H1 (cell line): Measurements from ENCODE around the gene TOMM6. TPM values are rescaled to one million over a fixed set of nuclear protein-coding genes. Genes with fewer than 3 reads are reported as not detected.

Source experiments
- CTCF ChIA-PET: fragments of 300-600 bp; sonication (Branson Sonifier 250); formaldehyde crosslinking; loops from one replicate; lab custom pipeline; 2021; ENCODE audit not compliant: partially characterized antibody; lab: Charles Lee
- POLR2A ChIA-PET: fragments of 300-600 bp; sonication (Branson Sonifier 250); formaldehyde crosslinking; loops from one replicate; lab custom pipeline; 2021; ENCODE audit warnings: inconsistent platforms; ENCODE audit not compliant: partially characterized antibody; lab: Charles Lee
- DNase-seq, 2 experiments: peaks; one replicate each; pipeline versions ENCODE4 v3.0.0 to v3.0.0-alpha.2; 2010 to 2022; ENCODE audit warnings: low spot score in 2 of 2, low read depth in 1 of 2, mixed read lengths in 1 of 2
- FAIRE-seq: peaks from 2 replicates; lab custom pipeline; 2011; peaks lifted over from hg19 to GRCh38; lab: Jason Lieb, UNC
- H2AFZ ChIP-seq: 2 replicates; pipeline ENCODE4 v1.8.1; 2012; ENCODE audit warnings: low read length, inconsistent platforms
- H2AK5ac ChIP-seq: 2 replicates; pipeline ENCODE4 v1.6.1; 2013; ENCODE audit warnings: low read depth, low read length
- H2BK120ac ChIP-seq: replicated peaks from 2 replicates; pipeline ENCODE3; 2013; ENCODE audit warnings: low read depth, low read length, inconsistent platforms
- H2BK12ac ChIP-seq: 2 replicates; pipeline ENCODE4 v1.6.1; 2013; ENCODE audit warnings: low read depth, low read length
- H2BK15ac ChIP-seq: 2 replicates; pipeline ENCODE4 v1.6.1; 2013; ENCODE audit warnings: low read length
- H2BK20ac ChIP-seq: 2 replicates; pipeline ENCODE4 v1.6.1; 2013; ENCODE audit warnings: low read length
- H2BK5ac ChIP-seq: 2 replicates; pipeline ENCODE4 v1.6.1; 2013; ENCODE audit warnings: low read depth, low read length
- H3K14ac ChIP-seq: 2 replicates; pipeline ENCODE4 v1.6.1; 2013; ENCODE audit warnings: inconsistent platforms; ENCODE audit not compliant: insufficient read length
- H3K18ac ChIP-seq: 2 replicates; pipeline ENCODE4 v1.6.1; 2013; ENCODE audit warnings: low read length; ENCODE audit errors: extremely low read depth
- H3K23ac ChIP-seq: 2 replicates; pipeline ENCODE4 v1.6.1; 2013; ENCODE audit warnings: inconsistent platforms; ENCODE audit not compliant: insufficient read length
- H3K23me2 ChIP-seq: 2 replicates; pipeline ENCODE4 v1.6.1; 2013; ENCODE audit warnings: low read depth, low read length
- H3K27ac ChIP-seq: 2 replicates; pipeline ENCODE4 v1.6.1; 2011; ENCODE audit warnings: low read depth, low read length, inconsistent platforms
- H3K27me3 ChIP-seq, 4 experiments: replicated peaks in 1 of 4; 1 replicate in 1 of 4; 2 replicates in 3 of 4; pipeline versions ENCODE4 v1.6.1 to v1.8.1; 2011 to 2013; ENCODE audit warnings: low read length in 3 of 4, mild to moderate bottlenecking in 3 of 4, inconsistent platforms in 2 of 4, mixed read lengths in 2 of 4, moderate library complexity in 1 of 4; ENCODE audit not compliant: control insufficient read depth in 3 of 4, insufficient read depth in 3 of 4; ENCODE audit errors: extremely low read depth in 1 of 4
- H3K36me3 ChIP-seq, 4 experiments: 2 replicates each; pipeline versions ENCODE4 v1.6.1 to v1.8.1; 2011 to 2013; ENCODE audit warnings: mild to moderate bottlenecking in 4 of 4, low read length in 3 of 4, moderate library complexity in 2 of 4, control low read depth in 1 of 4, inconsistent platforms in 1 of 4; ENCODE audit not compliant: insufficient read depth in 4 of 4, control insufficient read depth in 2 of 4
- H3K4ac ChIP-seq: replicated peaks from 2 replicates; pipeline ENCODE3; 2013; ENCODE audit warnings: low read length, low read depth, mixed read lengths, inconsistent platforms; ENCODE audit not compliant: insufficient read length
- H3K4me1 ChIP-seq, 4 experiments: replicated peaks in 1 of 4; 1 replicate in 1 of 4; 2 replicates in 3 of 4; pipeline versions ENCODE4 v1.6.1 to v1.8.1; 2011 to 2013; ENCODE audit warnings: low read length in 3 of 4, inconsistent platforms in 2 of 4, mixed read lengths in 1 of 4; ENCODE audit not compliant: insufficient read depth in 4 of 4, control insufficient read depth in 3 of 4
- H3K4me2 ChIP-seq, 2 experiments: 2 replicates each; pipeline versions ENCODE4 v1.6.1 to v1.8.1; 2011 to 2013; ENCODE audit warnings: low read depth in 2 of 2, low read length in 2 of 2, control low read depth in 1 of 2, inconsistent platforms in 1 of 2, mild to moderate bottlenecking in 1 of 2; ENCODE audit not compliant: insufficient read depth in 1 of 2
- H3K4me3 ChIP-seq, 4 experiments: fragments of 200-600, 300-600 bp in 1 of 4; sonication (generic), shearing (Covaris generic), sonication (Bioruptor Twin) in 1 of 4; 2 replicates each; pipeline versions ENCODE4 v1.5.1 to v1.8.1; 2011 to 2016; ENCODE audit warnings: low read length in 4 of 4, low read depth in 3 of 4, control low read depth in 2 of 4, inconsistent platforms in 2 of 4, mild to moderate bottlenecking in 2 of 4, mixed read lengths in 1 of 4, moderate library complexity in 1 of 4; ENCODE audit not compliant: insufficient read depth in 2 of 4; ENCODE audit errors: extremely low read depth in 1 of 4
- H3K56ac ChIP-seq: replicated peaks from 2 replicates; pipeline ENCODE3; 2013; ENCODE audit warnings: low read depth, mild to moderate bottlenecking, mixed read lengths, low read length, inconsistent platforms; ENCODE audit not compliant: insufficient read length
- H3K79me1 ChIP-seq: 2 replicates; pipeline ENCODE4 v1.6.1; 2013; ENCODE audit warnings: low read depth, low read length, control low read depth
- H3K79me2 ChIP-seq, 2 experiments: 2 replicates each; pipeline versions ENCODE4 v1.6.1 to v1.8.1; 2012 to 2013; ENCODE audit warnings: low read length in 2 of 2, mild to moderate bottlenecking in 2 of 2, inconsistent platforms in 1 of 2; ENCODE audit not compliant: insufficient read depth in 2 of 2, control insufficient read depth in 1 of 2
- H3K9ac ChIP-seq, 4 experiments: replicated peaks in 1 of 4; 1 replicate in 1 of 4; 2 replicates in 3 of 4; pipeline versions ENCODE4 v1.6.1 to v1.8.1; 2011 to 2013; ENCODE audit warnings: low read depth in 3 of 4, low read length in 3 of 4, control low read depth in 2 of 4, mild to moderate bottlenecking in 2 of 4, moderate library complexity in 2 of 4, inconsistent platforms in 1 of 4; ENCODE audit errors: extremely low read depth in 1 of 4
- H3K9me3 ChIP-seq, 2 experiments: 2 replicates each; pipeline versions ENCODE4 v1.6.1 to v1.8.1; 2012 to 2013; ENCODE audit warnings: mild to moderate bottlenecking in 2 of 2, moderate library complexity in 2 of 2, control low read depth in 1 of 2, inconsistent platforms in 1 of 2, low read depth in 1 of 2, low read length in 1 of 2, mixed read lengths in 1 of 2; ENCODE audit not compliant: insufficient read depth in 2 of 2
- H4K20me1 ChIP-seq, 2 experiments: replicated peaks in 1 of 2; 2 replicates each; pipeline versions ENCODE3 to v1.8.1; 2011 to 2013; ENCODE audit warnings: inconsistent platforms in 2 of 2, low read length in 2 of 2, mild to moderate bottlenecking in 1 of 2; ENCODE audit not compliant: insufficient read depth in 2 of 2, control insufficient read depth in 1 of 2
- H4K5ac ChIP-seq: 2 replicates; pipeline ENCODE4 v1.6.1; 2013; ENCODE audit warnings: low read length, low read depth, mixed read lengths, inconsistent platforms; ENCODE audit not compliant: insufficient read length
- H4K8ac ChIP-seq: 2 replicates; pipeline ENCODE4 v1.8.0; 2013; ENCODE audit warnings: mild to moderate bottlenecking, moderate library complexity, low read length, inconsistent platforms; ENCODE audit not compliant: insufficient read depth; ENCODE audit errors: extremely low read depth
- H4K91ac ChIP-seq: replicated peaks from 2 replicates; pipeline ENCODE3; 2013; ENCODE audit warnings: low read length, mixed read lengths, inconsistent platforms; ENCODE audit not compliant: insufficient read length
- ASH2L ChIP-seq: fragments of 200-600, 300-600 bp; sonication (generic); IDR thresholded peaks from one replicate; pipeline ENCODE4 v1.7.1; 2017; ENCODE audit warnings: low read length
- BACH1 ChIP-seq: IDR thresholded peaks from 2 replicates; pipeline ENCODE4 v1.6.1; 2012; ENCODE audit warnings: low read length, improper control_type of control experiment
- CHD2 ChIP-seq: IDR thresholded peaks from 2 replicates; pipeline ENCODE4 v1.6.1; 2012; ENCODE audit warnings: low read length, improper control_type of control experiment
- EGR1 ChIP-seq: IDR thresholded peaks from 2 replicates; pipeline ENCODE4 v1.6.1; 2011; ENCODE audit warnings: low read depth, low read length, borderline replicate concordance
- KDM4A ChIP-seq: IDR thresholded peaks from one replicate; pipeline ENCODE4 v1.7.1; 2012; ENCODE audit warnings: low read depth, mild to moderate bottlenecking, moderate library complexity, low read length, inconsistent platforms; ENCODE audit not compliant: severe bottlenecking
- SIN3A ChIP-seq, 2 experiments: IDR thresholded peaks in 1 of 2; conservative IDR thresholded peaks in 1 of 2; 2 replicates each; pipeline ENCODE4 v1.6.1; 2011 to 2012; ENCODE audit warnings: low read length in 2 of 2, improper control_type of control experiment in 1 of 2, low read depth in 1 of 2, mild to moderate bottlenecking in 1 of 2
- SUZ12 ChIP-seq: fragments of 200-600 bp; sonication (generic); IDR thresholded peaks from 2 replicates; pipeline ENCODE4 v1.6.1; 2012; ENCODE audit warnings: mild to moderate bottlenecking, inconsistent platforms, low read length, moderate library complexity, mixed read lengths
- TAF1 ChIP-seq: IDR thresholded peaks from 2 replicates; pipeline ENCODE4 v1.6.1; 2011; ENCODE audit warnings: mild to moderate bottlenecking, low read depth, low read length
- TAF7 ChIP-seq: optimal IDR thresholded peaks from 2 replicates; pipeline ENCODE3; 2011; ENCODE audit warnings: low read depth, mild to moderate bottlenecking, inconsistent platforms, low read length, moderate library complexity, borderline replicate concordance
- WGBS, 2 experiments: shearing (Covaris generic) in 1 of 2; methylation state at CpG; one replicate each; pipeline versions ENCODE4 v1.1.6 to v1.1.7; 2013 to 2015; ENCODE audit warnings: low lambda C conversion rate in 2 of 2, mixed read lengths in 2 of 2, inconsistent platforms in 1 of 2, low coverage in 1 of 2, missing lambda C conversion rate in 1 of 2; ENCODE audit not compliant: insufficient replicate concordance in 2 of 2, insufficient coverage in 1 of 2, insufficient read length in 1 of 2; ENCODE audit errors: extremely low coverage in 1 of 2, missing lambda C conversion rate in 1 of 2; 5-methylcytosine and 5-hydroxymethylcytosine counted together
- polyA plus RNA-seq, 7 experiments: library from polyadenylated mRNA; depleted of rRNA in 3 of 7; stranded (reverse) in 5 of 7; unstranded in 2 of 7; fragments of >200 nt in 5 of 7; fragments of 200-250 nt in 2 of 7; gene quantifications; 1 replicate in 5 of 7; 2 replicates in 1 of 7; 4 replicates in 1 of 7; pipeline versions ENCODE4 v1.2.1 to v1.2.3, GENCODE V29; 2011 to 2013; ENCODE audit warnings: missing spikeins in 2 of 7, mixed read lengths in 2 of 7
- total RNA-seq: library from RNA; stranded (reverse); fragmentation: NEBNext Ultra II Directional; extraction: Animal tissue kit (Norgen Biotek cat#: 25700); gene quantifications from 2 replicates; pipeline ENCODE4 v1.2.1, GENCODE V29; 2021

Gene TOMM6
- total and polyA plus RNA-seq, 2 of the 8 experiments (the other 6 are each of a cell fraction or from before 2014, with no cell fraction given): 228 to 560 TPM

DNA sequence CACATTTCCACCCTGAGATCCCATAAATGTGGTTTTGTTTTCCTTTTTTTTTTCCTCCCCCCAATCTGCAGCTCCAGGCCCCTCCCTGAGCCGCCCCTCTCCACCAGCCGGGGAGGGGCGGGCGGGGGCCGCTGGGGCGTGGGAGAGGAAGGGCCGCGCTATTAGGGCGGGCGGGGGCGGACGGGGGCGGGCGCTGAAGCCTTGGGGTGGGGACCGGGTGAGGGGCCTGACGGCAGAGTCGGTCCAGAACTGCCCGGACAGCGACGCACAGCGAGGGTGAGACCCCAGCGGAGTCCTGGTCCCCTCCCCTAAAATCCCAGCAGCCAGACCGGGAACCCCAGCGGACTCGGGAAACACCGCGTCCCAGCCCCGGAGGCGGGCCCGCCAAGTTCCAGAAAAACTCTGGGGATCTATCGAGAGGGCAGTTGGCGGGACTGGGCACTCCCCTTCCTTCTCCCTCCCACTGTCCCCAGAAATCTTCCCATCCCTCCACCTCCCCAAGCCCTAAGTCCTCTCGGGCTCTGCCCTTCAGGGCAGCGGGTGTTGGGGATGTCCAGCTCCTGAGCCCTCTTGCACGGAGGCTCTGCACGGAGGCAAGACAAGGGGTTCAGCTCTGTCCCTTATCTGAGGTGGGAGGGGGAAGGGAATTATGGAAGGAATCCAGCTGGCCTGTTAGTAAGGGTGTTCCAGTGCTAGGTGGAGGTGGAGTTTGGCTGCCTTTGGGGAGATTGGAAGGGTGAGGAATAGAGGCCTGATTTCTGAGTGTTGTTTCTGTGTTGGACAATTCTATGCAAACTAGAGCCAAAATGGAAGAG is 6.7 kb upstream of the TOMM6 start, which contains the start of gene PRICKLE4:
PRICKLE4 (plus strand) TSS at position 232 of the 815 bp plus-strand sequence. CDS start 2,692 bp downstream, outside the sequence.
- Histone ChIP-seq H4K20me1 (peaks cover 0 to 7% of the 10 kb centered on the region in 2 experiments), H3K4me3 (peak within 1 kb of the TSS; percentile 55 to 85 (median 74)), H3K4me2 (peak within 1 kb of the TSS; percentile 92 to 94), H3K27me3 (peaks cover 2 to 38% (median 24%) of the 10 kb centered on the region in 4 experiments), H3K23me2 (peaks cover 9% of the 10 kb centered on the region), H3K36me3 (no peaks in the 10 kb centered on the region), H3K27ac (no peak within 1 kb of the TSS), H2BK15ac (no peak within 1 kb of the TSS; the same call in 1 of the 2 replicates), H4K5ac (no peak within 1 kb of the TSS), H2BK120ac (no peak within 1 kb of the TSS), H3K14ac (no peak within 1 kb of the TSS), H2AK5ac (no peak within 1 kb of the TSS), H3K23ac (no peak within 1 kb of the TSS), H3K4ac (no peak within 1 kb of the TSS), H3K4me1 (peaks cover 3 to 7% (median 7%) of the 10 kb centered on the region in 4 experiments; a peak in 4 of 7 replicates)
- peak in 1 of 2 experiments; percentile 76 for DNase-seq
- POLR2A ChIA-PET: interaction anchor here (0.8 kb wide), 1 partner anchor 158 kb away, joined by 3 read pairs; no protein-coding TSS in a partner anchor
- TF ChIP-seq SUZ12 (peak; percentile 41; the same call in 1 of the 2 replicates), ASH2L (peak; percentile 10), TAF7 (no peak), KDM4A (peak; percentile 95), BACH1 (no peak), SIN3A (conservative IDR thresholded peaks at IDR 0.05 in 1 of 2, IDR thresholded peaks at IDR 0.05 in 1 of 2; ENCODE audit: low read depth in 1 of 2, low read length in 2 of 2) (peak in 1 of 2 experiments; percentile 22; a peak in 1 of 4 replicates), TAF1 (0 out of 2 replicates have a peak, but pooled peaks have one; percentile 22), EGR1 (peak; percentile 52; the same call in 1 of the 2 replicates), CHD2 (no peak)
- TF ChIP-seq, all 59 proteins: peak for 6
- H3K56ac ChIP-seq: no peak within 1 kb of the TSS
- no peaks in the 10 kb centered on the region for H3K79me2 ChIP-seq
- no peak within 1 kb of the TSS for H2BK20ac ChIP-seq
- no peak within 1 kb of the TSS for H2BK12ac ChIP-seq
- no peak for FAIRE-seq
- H2BK5ac ChIP-seq: no peak within 1 kb of the TSS
- CTCF ChIA-PET: interaction anchor here (0.6 to 1.5 kb wide), 7 partner anchors 19 to 359 kb away, joined by 3 to 6 read pairs (median 3); no protein-coding TSS in a partner anchor
- H3K79me1 ChIP-seq: no peaks in the 10 kb centered on the region
- H4K8ac ChIP-seq: no peak within 1 kb of the TSS; the same call in 1 of the 2 replicates
- no peak within 1 kb of the TSS for H4K91ac ChIP-seq
- peak within 1 kb of the TSS in 2 of 4 experiments; percentile 16 to 31; a peak in 2 of 7 replicates for H3K9ac ChIP-seq
- H3K18ac ChIP-seq: peak within 1 kb of the TSS; percentile 36; the same call in 1 of the 2 replicates
- peak within 1 kb of the TSS; percentile 89; the same call in 1 of the 2 replicates for H2AFZ ChIP-seq
- H3K9me3 ChIP-seq: no peaks in the 10 kb centered on the region
- 0% methylated on average over 5 of the region's 36 CpGs; no CpG with 5 or more reads in 1 of the 2 experiments for WGBS, 2 experiments
